Stimulated activated CD4-positive, alpha-beta T cell treated with anti-CD3 and anti-CD28 coated beads, Interleukin-4, amount 100 ng/mL, for 24 hours (primary cell): ENCODE results near the gene COL20A1.
"Not testable (repeated sequence)": the region's sequence is repeated elsewhere in the genome, so short reads cannot be mapped to it uniquely, and the experiment has no call there.

Source experiments
- DNase-seq: peaks from one replicate; pipeline ENCODE4 v3.0.0-alpha.2; 2020

The COL20A1 gene

GRCh38 chr20:63339154-63340094 is 46.4 kb downstream of the COL20A1 start:
- DNase-seq: not testable (repeated sequence)

- DNase-seq: not testable (repeated sequence)
Observed at GRCh38 chr20:63340158-63340688, 47.2 kb downstream of the COL20A1 start.

- no peak for DNase-seq
Observed at GRCh38 chr20:63342561-63343459, 49.8 kb downstream of the COL20A1 start.

- DNase-seq: no peak
Observed at GRCh38 chr20:63343460-63344445, 50.8 kb downstream of the COL20A1 start.

GRCh38 chr20:63344616-63345327 is 51.8 kb downstream of the COL20A1 start:
- DNase-seq: no peak

GRCh38 chr20:63345328-63346100 is 52.5 kb downstream of the COL20A1 start:
- DNase-seq: no peak

- no peak for DNase-seq
Observed at GRCh38 chr20:63346131-63347080, 53.4 kb downstream of the COL20A1 start.

GRCh38 chr20:63347081-63347741 is 54.2 kb downstream of the COL20A1 start:
- no peak for DNase-seq

GRCh38 chr20:63347950-63348827 is 55.2 kb downstream of the COL20A1 start:
- no peak for DNase-seq

- DNase-seq: no peak
Observed at GRCh38 chr20:63348828-63349515, 56.0 kb downstream of the COL20A1 start.

GRCh38 chr20:63349516-63349895 is 56.5 kb downstream of the COL20A1 start:
- DNase-seq: no peak

- DNase-seq: no peak
Observed at GRCh38 chr20:63350196-63350595, 57.2 kb downstream of the COL20A1 start.

- DNase-seq: no peak
Observed at GRCh38 chr20:63350597-63351325, 57.8 kb downstream of the COL20A1 start.

- no peak for DNase-seq
Observed at GRCh38 chr20:63351326-63351700, 58.3 kb downstream of the COL20A1 start.

- DNase-seq: no peak
Observed at GRCh38 chr20:63351811-63352591, 59.0 kb downstream of the COL20A1 start.

- DNase-seq: no peak
Observed at GRCh38 chr20:63352811-63353221, 59.8 kb downstream of the COL20A1 start.
